Omental fat pad (tissue), 4 donors: ENCODE results near the gene RAB38. TPM values are rescaled to one million over a fixed set of nuclear protein-coding genes. Genes with fewer than 3 reads are reported as not detected.

Experiments
- ATAC-seq: fragments of 150-250 bp; one replicate; pipeline ENCODE4 v1.9.1; 2016; ENCODE audit warnings: mild to moderate bottlenecking, moderate library complexity; ENCODE audit not compliant: low FRiP score
- DNase-seq: peaks from one replicate; pipeline ENCODE4 v3.0.0-alpha.2; 2019; ENCODE audit warnings: low spot score
- small RNA-seq: library from RNA; depleted of rRNA; stranded (forward); fragments of <200 nt; gene quantifications from one replicate; pipeline ENCODE3, GENCODE V24; 2016
- total RNA-seq, 4 donors: library from RNA; depleted of rRNA; stranded (reverse); fragments of >200 nt; gene quantifications; one replicate each; pipeline ENCODE4 v1.1.0, GENCODE V29; 2016
- TF ChIP-seq, protein P1 (sequence below), 3 donors: fragments of 450-650 bp; IDR thresholded peaks; one replicate each; pipeline ENCODE4 v1.5.1; 2016 to 2017; ENCODE audit warnings: antibody characterized with exemption in 3 of 3, mild to moderate bottlenecking in 3 of 3, moderate library complexity in 2 of 3

RAB38 gene
- total RNA-seq, 4 donors from 2014 or later, result 1.9 to 11.8 (median 4.0) TPM; not detected in 1

DNA sequence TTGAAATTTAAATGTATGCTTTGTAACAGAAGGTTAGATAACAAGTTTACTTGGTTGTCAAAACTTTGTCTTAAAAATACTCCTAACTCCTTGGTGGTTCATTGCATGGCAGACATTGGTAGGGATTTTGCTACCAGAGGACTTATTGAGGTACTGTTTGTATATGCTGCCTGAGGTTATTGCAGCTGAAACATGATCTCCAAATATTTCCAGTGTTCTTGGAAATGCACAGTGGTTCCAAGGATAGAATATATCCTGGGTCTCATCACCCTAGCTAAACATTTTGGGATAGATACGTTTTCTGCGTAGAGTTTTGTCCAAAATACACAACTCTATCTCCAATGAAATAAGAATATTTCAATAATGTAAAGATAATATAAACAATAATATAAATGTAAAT is 109.2 kb downstream of the RAB38 start:
- TF ChIP-seq, protein P1, sequence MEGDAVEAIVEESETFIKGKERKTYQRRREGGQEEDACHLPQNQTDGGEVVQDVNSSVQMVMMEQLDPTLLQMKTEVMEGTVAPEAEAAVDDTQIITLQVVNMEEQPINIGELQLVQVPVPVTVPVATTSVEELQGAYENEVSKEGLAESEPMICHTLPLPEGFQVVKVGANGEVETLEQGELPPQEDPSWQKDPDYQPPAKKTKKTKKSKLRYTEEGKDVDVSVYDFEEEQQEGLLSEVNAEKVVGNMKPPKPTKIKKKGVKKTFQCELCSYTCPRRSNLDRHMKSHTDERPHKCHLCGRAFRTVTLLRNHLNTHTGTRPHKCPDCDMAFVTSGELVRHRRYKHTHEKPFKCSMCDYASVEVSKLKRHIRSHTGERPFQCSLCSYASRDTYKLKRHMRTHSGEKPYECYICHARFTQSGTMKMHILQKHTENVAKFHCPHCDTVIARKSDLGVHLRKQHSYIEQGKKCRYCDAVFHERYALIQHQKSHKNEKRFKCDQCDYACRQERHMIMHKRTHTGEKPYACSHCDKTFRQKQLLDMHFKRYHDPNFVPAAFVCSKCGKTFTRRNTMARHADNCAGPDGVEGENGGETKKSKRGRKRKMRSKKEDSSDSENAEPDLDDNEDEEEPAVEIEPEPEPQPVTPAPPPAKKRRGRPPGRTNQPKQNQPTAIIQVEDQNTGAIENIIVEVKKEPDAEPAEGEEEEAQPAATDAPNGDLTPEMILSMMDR (IDR thresholded peaks at IDR 0.05), result no peak
- DNase-seq (no peak), ATAC-seq (no peak)

DNA sequence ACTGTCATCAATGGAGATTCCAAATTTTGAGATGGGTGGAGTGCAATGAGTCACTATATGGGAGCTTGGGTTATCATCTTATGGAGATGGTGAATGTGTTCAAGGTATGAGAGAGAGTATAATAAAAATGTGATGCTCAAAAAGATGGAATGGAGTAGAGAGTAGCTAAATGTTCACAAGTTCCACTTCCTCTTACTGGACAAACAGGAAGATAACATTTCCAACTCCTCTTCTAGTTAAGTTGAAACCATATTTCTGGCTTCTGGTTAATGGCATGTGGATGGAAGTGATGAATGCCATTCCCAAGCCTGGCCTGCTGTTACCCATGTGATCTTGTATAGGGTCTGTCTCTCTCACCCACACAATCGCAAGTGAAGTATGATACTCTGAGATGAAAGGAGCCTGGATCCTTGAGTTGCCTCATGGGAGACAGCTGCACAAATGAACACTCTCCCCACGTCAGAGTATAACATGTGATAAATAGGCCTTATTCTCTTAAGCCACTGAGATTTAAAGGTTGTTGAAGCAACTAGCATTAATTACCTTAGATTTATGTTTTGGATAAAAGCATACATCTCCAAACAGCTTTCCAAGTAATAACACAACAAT is 111.0 kb downstream of the RAB38 start:
- TF ChIP-seq, protein P1 (IDR thresholded peaks at IDR 0.05), result no peak
- DNase-seq (no peak), ATAC-seq (no peak)

Small RNA genes lying within 50 kb of the gene (small RNA-seq; reads per million reads assigned to genes)
- gene MIR3166, result not detected
- not detected for gene RF00019

Other genes starting within 250 kb of the RAB38 start
- 100 to 1,000 TPM; 136 to 234 (median 166) TPM for gene CTSC, start 162.3 kb upstream of the RAB38 start, total RNA-seq